Activated B cell treated with CpG ODN at 0.5 μM for 24 hours (primary cell): Measurements from ENCODE around the gene MPP3. TPM values are rescaled to one million over a fixed set of nuclear protein-coding genes. Genes with fewer than 3 reads are reported as not detected.

Source experiments
- ATAC-seq: fragments of 200-7000 bp; cut with Tn5 transposase; one replicate; pipeline ENCODE4 v1.10.0; 2021; ENCODE audit warnings: low read depth, mild to moderate bottlenecking, moderate library complexity
- CTCF ChIA-PET: fragments of 350-600 bp; sonication (Branson Sonifier 250); formaldehyde crosslinking; loops from one replicate; lab custom pipeline; 2021; ENCODE audit warnings: antibody characterized with exemption; lab: Charles Lee
- POLR2A ChIA-PET: fragments of 350-600 bp; sonication (Branson Sonifier 250); formaldehyde crosslinking; loops from one replicate; lab custom pipeline; 2021; ENCODE audit warnings: antibody characterized with exemption; lab: Charles Lee
- DNase-seq: peaks from one replicate; pipeline ENCODE4 v3.0.0; 2022
- H3K27ac Mint-ChIP-seq: one replicate; pipeline ENCODE4 v1.8.0; 2020; ENCODE audit warnings: mixed read lengths
- H3K27me3 Mint-ChIP-seq: one replicate; pipeline ENCODE4 v1.8.0; 2021; ENCODE audit warnings: mixed read lengths
- H3K36me3 Mint-ChIP-seq: one replicate; pipeline ENCODE4 v1.8.0; 2021; ENCODE audit warnings: low read depth, mixed read lengths
- H3K4me1 Mint-ChIP-seq: one replicate; pipeline ENCODE4 v1.8.0; 2021; ENCODE audit warnings: mixed read lengths
- H3K4me3 Mint-ChIP-seq: one replicate; pipeline ENCODE4 v1.8.0; 2020; ENCODE audit warnings: mild to moderate bottlenecking, mixed read lengths
- H3K9me3 Mint-ChIP-seq: one replicate; pipeline ENCODE4 v1.8.0; 2020; ENCODE audit warnings: mixed read lengths
- intact Hi-C: fragments of 100-400 bp; cut with micrococcal nuclease; formaldehyde crosslinking; loops from one replicate; pipeline ENCODE4 v1.15.1; 2024
- total RNA-seq: library from RNA; stranded (reverse); gene quantifications from 2 replicates; pipeline ENCODE4 v1.2.3, GENCODE V29; 2022
- TF ChIP-seq, protein P1 (sequence below): fragments of 200-600 bp; IDR thresholded peaks from one replicate; pipeline ENCODE4 v1.8.0; 2022; ENCODE audit warnings: antibody characterized with exemption, mild to moderate bottlenecking

Gene MPP3
- total RNA-seq, 1 donor from 2014 or later, result not detected

DNA sequence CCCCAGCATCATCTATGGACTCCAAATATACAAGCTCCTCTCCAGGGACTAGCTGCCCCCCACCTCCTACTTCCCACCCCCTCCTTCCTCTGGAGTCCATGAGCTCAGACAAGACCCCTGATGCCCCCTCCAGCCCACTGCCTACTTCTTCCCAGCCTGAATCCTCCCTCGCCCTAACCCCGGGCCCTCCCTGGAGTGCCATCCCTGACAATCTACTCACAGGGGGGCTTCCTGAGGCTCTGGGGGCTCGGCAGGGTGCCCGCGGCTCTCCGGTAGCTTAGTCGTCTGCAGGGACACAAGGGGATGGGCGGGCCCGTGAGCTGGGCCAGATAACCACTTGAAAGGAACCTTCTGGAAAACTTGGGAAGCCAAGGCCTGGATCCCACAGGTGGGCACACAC lies 15.1 kb downstream of the MPP3 start:
- Mint-ChIP-seq H3K4me3 (no peak overlapping the region), H3K27me3 (peaks cover 6% of the 10 kb centered on the region), H3K4me1 (no peaks in the 10 kb centered on the region), H3K36me3 (no peaks in the 10 kb centered on the region), H3K27ac (no peak overlapping the region), H3K9me3 (no peaks in the 10 kb centered on the region)
- intact Hi-C loops, result no loop called here
- no peak for DNase-seq
- ChIA-PET POLR2A (no interaction called here), CTCF (no interaction called here)
- TF ChIP-seq, protein P1, sequence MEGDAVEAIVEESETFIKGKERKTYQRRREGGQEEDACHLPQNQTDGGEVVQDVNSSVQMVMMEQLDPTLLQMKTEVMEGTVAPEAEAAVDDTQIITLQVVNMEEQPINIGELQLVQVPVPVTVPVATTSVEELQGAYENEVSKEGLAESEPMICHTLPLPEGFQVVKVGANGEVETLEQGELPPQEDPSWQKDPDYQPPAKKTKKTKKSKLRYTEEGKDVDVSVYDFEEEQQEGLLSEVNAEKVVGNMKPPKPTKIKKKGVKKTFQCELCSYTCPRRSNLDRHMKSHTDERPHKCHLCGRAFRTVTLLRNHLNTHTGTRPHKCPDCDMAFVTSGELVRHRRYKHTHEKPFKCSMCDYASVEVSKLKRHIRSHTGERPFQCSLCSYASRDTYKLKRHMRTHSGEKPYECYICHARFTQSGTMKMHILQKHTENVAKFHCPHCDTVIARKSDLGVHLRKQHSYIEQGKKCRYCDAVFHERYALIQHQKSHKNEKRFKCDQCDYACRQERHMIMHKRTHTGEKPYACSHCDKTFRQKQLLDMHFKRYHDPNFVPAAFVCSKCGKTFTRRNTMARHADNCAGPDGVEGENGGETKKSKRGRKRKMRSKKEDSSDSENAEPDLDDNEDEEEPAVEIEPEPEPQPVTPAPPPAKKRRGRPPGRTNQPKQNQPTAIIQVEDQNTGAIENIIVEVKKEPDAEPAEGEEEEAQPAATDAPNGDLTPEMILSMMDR, result no peak
- no peak for ATAC-seq

DNA sequence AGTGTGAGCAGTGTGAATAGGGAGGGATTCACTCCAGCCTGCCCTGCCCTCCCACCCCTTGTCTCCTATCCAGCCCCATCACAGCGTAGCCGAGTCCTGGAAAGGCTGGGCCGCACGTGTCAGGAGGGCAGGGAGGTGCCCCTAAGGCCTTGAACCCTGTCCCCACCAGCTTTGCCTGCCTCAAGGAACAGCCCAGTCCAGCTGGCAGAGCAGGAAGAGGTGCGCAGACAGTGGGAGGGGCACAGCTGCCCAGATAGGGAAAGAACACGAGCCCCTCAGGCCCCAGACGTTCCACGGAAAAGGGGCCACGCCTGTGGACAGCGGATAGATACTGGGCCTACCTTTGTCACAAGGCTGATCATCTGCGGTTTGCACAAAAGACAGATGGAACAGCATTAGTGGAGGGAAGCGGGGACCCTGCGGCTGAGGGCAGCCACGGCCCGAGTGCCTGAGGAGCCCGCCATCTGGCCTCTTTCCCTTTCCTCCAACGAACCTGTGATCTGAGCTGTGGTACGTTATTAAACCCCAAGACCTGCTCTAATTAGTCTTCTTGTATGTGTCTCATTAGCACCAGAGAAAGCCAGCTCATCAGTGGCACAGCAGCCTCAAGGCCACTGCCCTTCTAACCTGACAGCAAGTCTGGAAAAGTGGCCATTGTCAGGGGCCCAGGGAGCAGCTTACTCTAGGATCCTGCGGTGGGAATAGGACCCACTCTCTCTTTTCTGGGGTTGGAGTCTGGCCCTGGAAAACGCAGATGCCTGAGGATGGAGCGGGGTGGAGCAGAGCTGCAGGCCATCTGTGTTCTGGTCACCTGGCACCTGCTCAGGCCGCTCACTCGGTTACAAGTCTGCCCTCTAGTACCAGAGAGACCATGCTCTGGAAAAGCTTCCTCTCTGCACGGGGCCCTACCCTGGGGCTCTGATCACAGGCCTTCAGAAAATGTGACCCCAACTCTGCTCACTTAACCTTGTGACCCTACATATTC lies 16.3 kb downstream of the MPP3 start:
- TF ChIP-seq, protein P1, result no peak
- DNase-seq, result no peak
- H3K4me3 Mint-ChIP-seq, result no peak overlapping the region
- no peak for ATAC-seq
- intact Hi-C loops, result no loop called here
- no peaks in the 10 kb centered on the region for H3K9me3 Mint-ChIP-seq
- no peaks in the 10 kb centered on the region for H3K36me3 Mint-ChIP-seq
- no peak overlapping the region for H3K27ac Mint-ChIP-seq
- ChIA-PET POLR2A (no interaction called here), CTCF (no interaction called here)
- H3K27me3 Mint-ChIP-seq, result peaks cover 6% of the 10 kb centered on the region
- H3K4me1 Mint-ChIP-seq, result no peaks in the 10 kb centered on the region

DNA sequence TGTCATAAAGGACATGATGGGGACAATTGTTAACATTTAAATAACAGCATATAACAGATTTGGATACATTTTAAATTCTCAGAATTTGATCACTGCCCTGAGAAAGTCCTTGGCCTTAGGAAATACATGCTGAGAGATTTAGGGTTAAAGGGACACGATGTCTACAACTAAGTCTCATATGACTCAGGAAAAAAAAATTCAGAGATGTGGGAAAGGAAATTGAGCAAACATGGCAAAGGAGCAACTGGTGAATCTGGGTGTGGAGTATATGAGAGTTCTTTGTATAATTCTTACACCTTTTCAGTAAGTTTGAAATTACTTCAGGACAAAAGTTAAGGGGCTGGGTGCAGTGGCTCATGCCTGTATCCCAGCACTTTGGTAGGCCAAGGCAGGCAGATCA lies 18.2 kb downstream of the MPP3 start:
- Mint-ChIP-seq H3K27ac (no peak overlapping the region), H3K36me3 (no peaks in the 10 kb centered on the region), H3K27me3 (peaks cover 7% of the 10 kb centered on the region), H3K4me1 (no peaks in the 10 kb centered on the region), H3K9me3 (no peaks in the 10 kb centered on the region), H3K4me3 (no peak overlapping the region)
- DNase-seq, result no peak
- intact Hi-C loops, result no loop called here
- ATAC-seq, result no peak
- ChIA-PET CTCF (no interaction called here), POLR2A (no interaction called here)
- TF ChIP-seq, protein P1, result no peak

DNA sequence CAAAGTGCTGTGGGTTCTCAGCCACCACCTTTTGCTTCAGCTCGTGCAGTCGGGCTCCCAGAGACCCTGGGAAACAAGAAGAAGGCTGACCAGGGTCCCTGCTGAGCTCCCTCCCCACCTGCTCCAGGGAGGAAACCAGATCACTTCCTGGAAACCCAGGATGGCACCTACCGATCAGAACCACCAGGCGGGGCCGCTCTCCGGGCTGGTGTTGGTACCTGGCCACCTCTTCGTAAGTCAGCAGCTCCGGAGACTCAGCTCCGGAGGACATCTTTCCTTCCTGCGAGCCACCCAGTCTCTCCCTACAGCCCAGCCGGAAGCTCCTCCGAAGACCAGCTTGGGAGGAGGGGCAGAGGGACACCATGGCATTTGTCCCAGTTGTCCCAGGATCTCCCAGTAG lies 18.9 kb downstream of the MPP3 start:
- intact Hi-C loops, result no loop called here
- POLR2A ChIA-PET, result no interaction called here
- CTCF ChIA-PET, result no interaction called here
- H3K27ac Mint-ChIP-seq, result no peak overlapping the region
- H3K4me3 Mint-ChIP-seq, result no peak overlapping the region
- no peak for DNase-seq
- H3K36me3 Mint-ChIP-seq, result no peaks in the 10 kb centered on the region
- peaks cover 6% of the 10 kb centered on the region for H3K27me3 Mint-ChIP-seq
- no peaks in the 10 kb centered on the region for H3K9me3 Mint-ChIP-seq
- ATAC-seq, result no peak
- H3K4me1 Mint-ChIP-seq, result no peaks in the 10 kb centered on the region
- TF ChIP-seq, protein P1, result no peak

DNA sequence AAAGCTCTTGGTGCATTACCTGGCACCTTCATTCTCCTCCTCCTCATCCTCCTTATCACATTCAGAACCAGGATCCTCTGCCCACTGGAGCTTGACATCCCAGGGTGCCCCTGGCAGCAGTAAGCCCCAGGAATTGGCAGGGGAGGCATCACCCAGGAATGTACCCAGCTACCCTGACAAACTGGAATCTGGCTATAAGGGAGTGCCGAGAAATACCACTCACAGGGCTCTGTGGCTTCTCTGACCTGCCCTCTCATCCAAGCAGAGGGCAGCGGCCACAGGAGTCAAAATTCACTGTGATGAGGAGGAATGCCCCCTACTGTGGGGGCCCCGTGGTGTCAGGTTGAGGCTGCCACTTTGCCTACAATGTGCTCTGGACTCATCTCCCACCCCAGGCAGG lies 19.6 kb downstream of the MPP3 start:
- H3K27me3 Mint-ChIP-seq, result peaks cover 6% of the 10 kb centered on the region
- no peaks in the 10 kb centered on the region for H3K36me3 Mint-ChIP-seq
- no peak overlapping the region for H3K4me3 Mint-ChIP-seq
- no peak overlapping the region for H3K27ac Mint-ChIP-seq
- ATAC-seq, result no peak
- H3K4me1 Mint-ChIP-seq, result no peaks in the 10 kb centered on the region
- ChIA-PET CTCF (no interaction called here), POLR2A (no interaction called here)
- no peak for DNase-seq
- TF ChIP-seq, protein P1, result no peak
- H3K9me3 Mint-ChIP-seq, result no peaks in the 10 kb centered on the region
- intact Hi-C loops, result no loop called here
